Activated naive CD8-positive, alpha-beta T cell treated with anti-CD3 and anti-CD28 coated beads, Interleukin-2, amount 50 U/mL, for 16 hours (primary cell): Measurements from ENCODE around the gene TARBP2.

ENCODE experiments used
- DNase-seq: peaks from one replicate; pipeline ENCODE4 v3.0.0-alpha.2; 2020; ENCODE audit warnings: low read depth, low spot score

Gene TARBP2

DNA sequence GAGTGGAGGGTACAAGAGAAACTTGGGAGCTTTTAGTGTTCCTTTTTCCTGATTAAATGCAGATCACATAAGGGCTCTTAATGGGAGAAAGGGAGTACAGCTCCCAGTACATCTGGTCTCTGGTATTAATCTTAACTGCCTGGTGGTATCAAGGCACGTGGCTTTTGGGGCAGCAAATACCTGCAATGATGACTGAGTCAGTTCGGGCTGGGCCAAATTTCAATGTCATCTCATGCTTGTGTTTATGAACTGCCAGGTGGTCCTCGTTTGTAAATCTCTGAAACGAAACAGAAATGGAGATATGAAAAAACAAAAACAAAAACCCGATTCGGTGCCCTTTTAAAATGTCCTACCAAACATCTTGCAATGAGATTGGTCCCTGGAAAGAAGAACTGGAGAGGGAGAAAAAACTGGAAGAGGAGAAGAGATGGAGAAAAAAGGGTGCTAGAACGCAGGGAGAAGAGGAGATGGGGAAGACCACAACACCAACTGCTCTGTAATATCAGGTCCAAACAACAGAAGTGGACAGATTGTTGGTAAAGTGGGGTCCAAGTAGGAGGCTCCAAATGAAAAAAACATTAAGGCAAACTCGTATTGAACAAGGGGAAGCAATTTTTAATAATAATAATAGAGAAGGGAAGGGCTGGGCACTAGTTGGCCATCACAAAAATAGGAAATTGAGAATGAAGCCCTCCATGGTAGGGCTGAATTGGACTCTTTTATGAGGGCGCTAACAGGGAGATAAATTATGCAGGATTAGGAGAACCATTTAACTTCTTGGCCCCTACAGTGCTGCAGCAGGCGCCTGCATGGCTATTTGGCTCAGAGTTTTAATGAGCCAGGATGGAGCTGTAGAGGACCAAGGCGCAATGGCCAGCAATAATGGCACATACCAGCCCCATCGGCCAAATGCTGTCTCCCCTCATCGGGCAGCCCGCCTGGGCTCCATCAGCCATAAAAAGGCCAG is 51.6 kb downstream of the TARBP2 start:
- no peak for DNase-seq
